Body of pancreas (tissue), 4 donors: Measurements from ENCODE around the gene DOCK4.

Experiments
- CTCF ChIP-seq, 7 experiments: fragments of 450-650 bp in 4 of 7; fragments of 200-600 bp in 3 of 7; sonication (generic) in 3 of 7; IDR thresholded peaks; one replicate each; pipeline ENCODE4 v1.5.1; 2016 to 2019; ENCODE audit warnings: antibody characterized with exemption in 7 of 7
- POLR2A ChIP-seq, 3 donors: fragments of 450-650 bp; IDR thresholded peaks; one replicate each; pipeline ENCODE4 v1.6.1; 2016; ENCODE audit warnings: antibody characterized with exemption in 3 of 3, mild to moderate bottlenecking in 2 of 3

- TF ChIP-seq CTCF (IDR thresholded peaks at IDR 0.05) (no peak), POLR2A (IDR thresholded peaks at IDR 0.05) (no peak)
Measured at GRCh38 chr7:111784296-111784695, 421.9 kb downstream of the DOCK4 start.
